Vagina (tissue), 2 donors: ENCODE measurements around the gene DPF3. TPM values are rescaled to one million over a fixed set of nuclear protein-coding genes. Genes with fewer than 3 reads are reported as not detected.
"Not testable (repeated sequence)": the region's sequence is repeated elsewhere in the genome, so short reads cannot be mapped to it uniquely, and the experiment has no call there.

ENCODE experiments used
- DNase-seq, 2 donors: peaks; one replicate each; pipeline ENCODE4 v3.0.0-alpha.2; 2017; ENCODE audit errors: extremely low spot score in 2 of 2
- H3K27ac ChIP-seq: fragments of 200-600 bp; sonication (generic); one replicate; pipeline ENCODE4 v1.5.1; 2019
- H3K27me3 ChIP-seq: fragments of 200-600 bp; sonication (generic); one replicate; pipeline ENCODE4 v1.5.1; 2019
- H3K36me3 ChIP-seq, 2 donors: fragments of 200-600 bp; sonication (generic); one replicate each; pipeline ENCODE4 v1.5.1; 2017 to 2019
- H3K4me1 ChIP-seq: fragments of 200-600 bp; sonication (generic); one replicate; pipeline ENCODE4 v1.5.1; 2019
- H3K4me3 ChIP-seq, 2 donors: fragments of 200-600 bp; sonication (generic); 1 replicate in 1 of 2; 2 replicates in 1 of 2; pipeline ENCODE4 v1.5.1; 2016 to 2019
- H3K9me3 ChIP-seq: fragments of 200-600 bp; sonication (generic); one replicate; pipeline ENCODE4 v1.5.1; 2019
- CTCF ChIP-seq, 3 experiments: fragments of 450-650 bp in 2 of 3; fragments of 200-600 bp in 1 of 3; sonication (generic) in 1 of 3; IDR thresholded peaks; one replicate each; pipeline ENCODE4 v1.5.1; 2017 to 2019; ENCODE audit warnings: antibody characterized with exemption in 3 of 3, mild to moderate bottlenecking in 2 of 3, moderate library complexity in 2 of 3
- POLR2A ChIP-seq, 2 donors: fragments of 450-650 bp; IDR thresholded peaks; one replicate each; pipeline ENCODE4 v1.6.1; 2017; ENCODE audit warnings: antibody characterized with exemption in 2 of 2, mild to moderate bottlenecking in 2 of 2, moderate library complexity in 2 of 2
- POLR2AphosphoS5 ChIP-seq, 2 donors: sonication (generic); formaldehyde crosslinking; IDR thresholded peaks; one replicate each; pipeline ENCODE4 v1.9.0; 2017; ENCODE audit warnings: antibody characterized with exemption in 2 of 2, mild to moderate bottlenecking in 2 of 2, low read depth in 1 of 2; ENCODE audit not compliant: insufficient read depth in 1 of 2
- intact Hi-C: fragments of 100-400 bp; cut with DNase I; formaldehyde crosslinking; loops from one replicate; pipeline ENCODE4 v1.15.1; 2023
- total RNA-seq: library from RNA; depleted of rRNA; stranded (reverse); fragments of >200 nt; gene quantifications from one replicate; pipeline ENCODE4 v1.2.3, GENCODE V29; 2016

The DPF3 gene
- total RNA-seq, 1 donor from 2014 or later = not detected

- intact Hi-C loops = no loop called here
- Histone ChIP-seq H3K4me3 (no peak overlapping the region), H3K4me1 (no peaks in the 10 kb centered on the region), H3K27me3 (no peaks in the 10 kb centered on the region), H3K27ac (no peak overlapping the region), H3K9me3 (no peaks in the 10 kb centered on the region), H3K36me3 (no peaks in the 10 kb centered on the region)
- no peak for DNase-seq
- TF ChIP-seq POLR2A (IDR thresholded peaks at IDR 0.05) (no peak), POLR2AphosphoS5 (IDR thresholded peaks at IDR 0.05; ENCODE audit: insufficient read depth in 1 of 2, low read depth in 1 of 2) (no peak), CTCF (IDR thresholded peaks at IDR 0.05) (no peak)
Observed at GRCh38 chr14:72878746-72879145, 15.2 kb downstream of the DPF3 start.

- no peak overlapping the region for H3K27ac ChIP-seq
- TF ChIP-seq POLR2AphosphoS5 (IDR thresholded peaks at IDR 0.05; ENCODE audit: insufficient read depth in 1 of 2, low read depth in 1 of 2) (no peak), CTCF (IDR thresholded peaks at IDR 0.05) (no peak), POLR2A (IDR thresholded peaks at IDR 0.05) (no peak)
- intact Hi-C loops = no loop called here
Observed at GRCh38 chr14:72876710-72877063, 17.2 kb downstream of the DPF3 start.

GRCh38 chr14:72876005-72876709 is 17.7 kb downstream of the DPF3 start:
- Histone ChIP-seq H3K27me3 (no peaks in the 10 kb centered on the region), H3K27ac (no peak overlapping the region), H3K4me1 (no peaks in the 10 kb centered on the region), H3K4me3 (no peak overlapping the region), H3K36me3 (no peaks in the 10 kb centered on the region), H3K9me3 (no peaks in the 10 kb centered on the region)
- intact Hi-C loops = no loop called here
- no peak for TF ChIP-seq POLR2A (IDR thresholded peaks at IDR 0.05)
- no peak for TF ChIP-seq POLR2AphosphoS5 (IDR thresholded peaks at IDR 0.05; ENCODE audit: insufficient read depth in 1 of 2, low read depth in 1 of 2)
- TF ChIP-seq CTCF (IDR thresholded peaks at IDR 0.05) = no peak
- DNase-seq = no peak

More at GRCh38 chr14:72876710-72877063, 17.2 kb downstream of the DPF3 start:
- Histone ChIP-seq H3K36me3 (no peaks in the 10 kb centered on the region), H3K4me3 (no peak overlapping the region), H3K4me1 (no peaks in the 10 kb centered on the region), H3K9me3 (no peaks in the 10 kb centered on the region), H3K27me3 (no peaks in the 10 kb centered on the region)
- no peak for DNase-seq

GRCh38 chr14:72870878-72871277 is 23.0 kb downstream of the DPF3 start:
- H3K36me3 ChIP-seq, DNase-seq, H3K27ac ChIP-seq, intact Hi-C loops, H3K9me3 ChIP-seq, H3K4me1 ChIP-seq, H3K27me3 ChIP-seq, H3K4me3 ChIP-seq: not testable (repeated sequence)

- Histone ChIP-seq H3K9me3 (no peaks in the 10 kb centered on the region), H3K4me3 (no peak overlapping the region), H3K27me3 (no peaks in the 10 kb centered on the region), H3K36me3 (no peaks in the 10 kb centered on the region), H3K4me1 (no peaks in the 10 kb centered on the region), H3K27ac (no peak overlapping the region)
- intact Hi-C loops = no loop called here
- TF ChIP-seq POLR2A (IDR thresholded peaks at IDR 0.05) = no peak
- DNase-seq = no peak
Observed at GRCh38 chr14:72869407-72870329, 24.2 kb downstream of the DPF3 start.

- no peaks in the 10 kb centered on the region for H3K36me3 ChIP-seq
- no peaks in the 10 kb centered on the region for H3K9me3 ChIP-seq
- no peak for TF ChIP-seq CTCF (IDR thresholded peaks at IDR 0.05)
- TF ChIP-seq POLR2AphosphoS5 (IDR thresholded peaks at IDR 0.05; ENCODE audit: insufficient read depth in 1 of 2, low read depth in 1 of 2) = no peak
- TF ChIP-seq POLR2A (IDR thresholded peaks at IDR 0.05) = no peak
- DNase-seq = no peak
- no peak overlapping the region for H3K4me3 ChIP-seq
- H3K4me1 ChIP-seq = no peaks in the 10 kb centered on the region
- intact Hi-C loops = no loop called here
- no peak overlapping the region for H3K27ac ChIP-seq
- no peaks in the 10 kb centered on the region for H3K27me3 ChIP-seq
Observed at GRCh38 chr14:72868500-72868899, 25.4 kb downstream of the DPF3 start.
